Endodermal cell (in vitro differentiated cells): ENCODE data around the gene TEAD3. TPM values are rescaled to one million over a fixed set of nuclear protein-coding genes. Genes with fewer than 3 reads are reported as not detected.
A peak's percentile ranks its signal among the peaks of the same experiment; 100 is the strongest.

Experiments used
- DNase-seq: peaks from one replicate; pipeline ENCODE4 v3.0.0-alpha.2; 2017
- H3K27ac ChIP-seq: 2 replicates; pipeline ENCODE4 v1.5.1; 2013; ENCODE audit warnings: mild to moderate bottlenecking, low read depth, low read length, moderate library complexity
- H3K27me3 ChIP-seq: 2 replicates; pipeline ENCODE4 v1.6.1; 2013; ENCODE audit warnings: mild to moderate bottlenecking, low read length, moderate library complexity; ENCODE audit not compliant: insufficient read depth, control insufficient read depth, poor library complexity, severe bottlenecking
- H3K36me3 ChIP-seq: 2 replicates; pipeline ENCODE4 v1.7.0; 2013; ENCODE audit warnings: mild to moderate bottlenecking, low read length, moderate library complexity; ENCODE audit not compliant: control insufficient read depth, insufficient read depth
- H3K4me1 ChIP-seq: one replicate; pipeline ENCODE4 v1.7.0; 2013; ENCODE audit warnings: low read length; ENCODE audit not compliant: control insufficient read depth, insufficient read depth
- H3K4me3 ChIP-seq: 2 replicates; pipeline ENCODE4 v1.5.1; 2013; ENCODE audit warnings: mild to moderate bottlenecking, low read length, moderate library complexity
- H3K9ac ChIP-seq: 2 replicates; pipeline ENCODE4 v1.6.1; 2013; ENCODE audit warnings: mild to moderate bottlenecking, low read length, moderate library complexity; ENCODE audit not compliant: poor library complexity, severe bottlenecking; ENCODE audit errors: extremely low read depth
- H3K9me3 ChIP-seq: 2 replicates; pipeline ENCODE4 v1.6.1; 2013; ENCODE audit warnings: mild to moderate bottlenecking, low read length, moderate library complexity; ENCODE audit not compliant: control insufficient read depth
- H3K27ac Mint-ChIP-seq: 2 replicates; pipeline ENCODE4 v1.8.0; 2020; ENCODE audit warnings: mixed read lengths
- H3K27me3 Mint-ChIP-seq: 2 replicates; pipeline ENCODE4 v1.8.0; 2021; ENCODE audit warnings: mild to moderate bottlenecking, mixed read lengths; ENCODE audit not compliant: insufficient read depth
- H3K36me3 Mint-ChIP-seq: 2 replicates; pipeline ENCODE4 v1.8.0; 2020; ENCODE audit warnings: low read depth, mixed read lengths
- H3K4me1 Mint-ChIP-seq: 2 replicates; pipeline ENCODE4 v1.8.0; 2020; ENCODE audit warnings: mixed read lengths
- H3K4me3 Mint-ChIP-seq: 2 replicates; pipeline ENCODE4 v1.8.0; 2020; ENCODE audit warnings: mild to moderate bottlenecking, moderate library complexity, mixed read lengths
- H3K9me3 Mint-ChIP-seq: 2 replicates; pipeline ENCODE4 v1.8.0; 2020; ENCODE audit warnings: mild to moderate bottlenecking, mixed read lengths
- WGBS, 2 experiments: methylation state at CpG; one replicate each; pipeline versions ENCODE4 v1.1.5 to v1.1.7; 2013; ENCODE audit warnings: missing lambda C conversion rate in 2 of 2, mixed read lengths in 1 of 2; ENCODE audit not compliant: insufficient coverage in 1 of 2, insufficient read length in 1 of 2; 5-methylcytosine and 5-hydroxymethylcytosine counted together
- total RNA-seq, 2 donors: library from RNA; stranded (reverse); fragmentation: NEBNext Ultra II Directional in 1 of 2; extraction: Animal tissue kit (Norgen Biotek cat#: 25700) in 1 of 2; gene quantifications; 2 replicates in 1 of 2; 3 replicates in 1 of 2; pipeline ENCODE4 v1.2.1, GENCODE V29; 2021
- TF ChIP-seq, protein P1 (sequence below): fragments of 200-600 bp; sonication (generic); conservative IDR thresholded peaks from 2 replicates; pipeline ENCODE4 v1.5.0; 2021; ENCODE audit warnings: antibody characterized with exemption, mild to moderate bottlenecking

Gene TEAD3
- total RNA-seq, 2 donors from 2014 or later: 22.7 to 29.2 TPM

DNA sequence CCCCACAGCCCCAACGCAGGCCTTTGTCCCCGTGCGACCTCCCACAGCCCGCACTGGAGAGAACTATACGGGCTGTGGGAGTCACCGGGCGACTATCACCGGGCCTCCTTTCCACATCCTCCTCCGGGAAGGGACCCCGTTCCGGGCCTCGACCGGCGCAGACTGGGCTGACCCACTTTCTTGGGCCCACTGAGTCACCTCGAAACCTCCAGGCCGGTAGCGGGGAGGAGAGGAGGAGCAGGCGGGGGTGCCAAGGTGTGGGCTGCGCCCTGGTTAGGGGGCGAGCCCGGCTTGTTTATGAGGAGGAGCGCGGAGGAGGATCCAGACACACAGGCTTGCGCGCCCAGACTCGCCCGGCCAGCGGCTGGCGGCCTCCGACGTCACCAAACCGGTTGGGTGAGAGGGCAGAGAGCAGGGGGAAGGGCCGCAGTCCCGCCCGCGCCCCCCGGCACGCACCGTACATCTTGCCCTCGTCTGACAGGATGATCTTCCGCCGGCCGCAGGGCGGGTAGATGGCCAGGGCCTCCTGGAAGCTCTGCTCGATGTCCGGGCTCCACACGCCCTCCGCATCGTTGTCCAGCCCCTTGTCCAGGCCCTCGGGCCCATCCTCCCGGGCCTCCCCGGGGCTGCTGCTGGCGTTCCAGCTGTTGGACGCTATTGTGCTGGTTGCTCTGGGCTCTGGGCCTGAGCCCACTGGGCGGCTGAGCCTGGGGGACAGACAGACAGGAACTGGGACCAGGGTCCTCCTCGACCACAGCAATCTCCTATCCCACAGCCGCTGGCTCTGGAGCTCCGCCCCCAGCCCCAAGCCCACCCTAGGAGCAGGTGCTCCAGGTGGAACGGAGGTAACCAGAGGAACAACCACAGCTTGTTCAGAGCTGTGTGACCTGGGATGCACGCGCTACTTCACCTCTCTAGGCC lies 10.6 kb downstream of the TEAD3 start:
- peaks cover 9% of the 10 kb centered on the region for H3K36me3 ChIP-seq
- peak overlapping the region; percentile 87 for H3K27ac Mint-ChIP-seq
- no peaks in the 10 kb centered on the region for H3K9me3 ChIP-seq
- peak overlapping the region; percentile 64 for H3K27ac ChIP-seq
- DNase-seq: peak; percentile 94
- no peaks in the 10 kb centered on the region for H3K9me3 Mint-ChIP-seq
- TF ChIP-seq, protein P1, sequence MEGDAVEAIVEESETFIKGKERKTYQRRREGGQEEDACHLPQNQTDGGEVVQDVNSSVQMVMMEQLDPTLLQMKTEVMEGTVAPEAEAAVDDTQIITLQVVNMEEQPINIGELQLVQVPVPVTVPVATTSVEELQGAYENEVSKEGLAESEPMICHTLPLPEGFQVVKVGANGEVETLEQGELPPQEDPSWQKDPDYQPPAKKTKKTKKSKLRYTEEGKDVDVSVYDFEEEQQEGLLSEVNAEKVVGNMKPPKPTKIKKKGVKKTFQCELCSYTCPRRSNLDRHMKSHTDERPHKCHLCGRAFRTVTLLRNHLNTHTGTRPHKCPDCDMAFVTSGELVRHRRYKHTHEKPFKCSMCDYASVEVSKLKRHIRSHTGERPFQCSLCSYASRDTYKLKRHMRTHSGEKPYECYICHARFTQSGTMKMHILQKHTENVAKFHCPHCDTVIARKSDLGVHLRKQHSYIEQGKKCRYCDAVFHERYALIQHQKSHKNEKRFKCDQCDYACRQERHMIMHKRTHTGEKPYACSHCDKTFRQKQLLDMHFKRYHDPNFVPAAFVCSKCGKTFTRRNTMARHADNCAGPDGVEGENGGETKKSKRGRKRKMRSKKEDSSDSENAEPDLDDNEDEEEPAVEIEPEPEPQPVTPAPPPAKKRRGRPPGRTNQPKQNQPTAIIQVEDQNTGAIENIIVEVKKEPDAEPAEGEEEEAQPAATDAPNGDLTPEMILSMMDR: no peak
- H3K36me3 Mint-ChIP-seq: peaks cover 12% of the 10 kb centered on the region
- H3K4me1 Mint-ChIP-seq: peaks cover 38% of the 10 kb centered on the region
- H3K27me3 ChIP-seq: no peaks in the 10 kb centered on the region
- peak overlapping the region; percentile 47 for H3K4me3 Mint-ChIP-seq
- peak overlapping the region; percentile 38 for H3K9ac ChIP-seq
- H3K27me3 Mint-ChIP-seq: no peaks in the 10 kb centered on the region
- H3K4me3 ChIP-seq: no peak overlapping the region
- WGBS, 2 experiments: 88 to 93% methylated on average over 34 to 61 of the region's 61 CpGs
- peaks cover 27% of the 10 kb centered on the region for H3K4me1 ChIP-seq

DNA sequence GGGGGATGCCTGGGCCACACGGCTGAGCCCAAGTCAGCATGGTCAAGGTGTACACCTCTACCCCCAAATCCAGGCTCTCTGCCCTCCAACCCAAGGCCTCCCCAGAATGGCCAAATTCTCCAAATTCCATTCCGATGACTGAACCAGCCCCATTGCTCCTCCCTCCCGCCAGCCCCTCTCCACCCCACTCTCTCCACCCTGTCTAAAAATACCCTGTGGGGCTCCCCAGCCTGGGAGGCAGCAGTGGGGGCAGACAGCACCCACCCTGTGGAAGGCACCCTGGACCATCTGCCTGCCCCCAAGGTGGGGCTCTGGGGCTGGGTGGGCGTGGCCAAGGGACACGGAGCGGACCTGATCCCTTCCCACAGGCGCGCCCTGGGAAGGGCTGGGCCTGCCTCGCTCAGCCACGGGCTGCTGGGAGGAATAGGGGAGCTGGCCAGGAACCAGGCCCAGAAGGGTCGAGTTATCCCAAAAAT lies 11.4 kb downstream of the TEAD3 start:
- H3K9me3 Mint-ChIP-seq: no peaks in the 10 kb centered on the region
- Histone ChIP-seq H3K9me3 (no peaks in the 10 kb centered on the region), H3K9ac (peak overlapping the region; percentile 38), H3K36me3 (peaks cover 9% of the 10 kb centered on the region), H3K4me1 (peaks cover 18% of the 10 kb centered on the region), H3K27me3 (no peaks in the 10 kb centered on the region), H3K27ac (peak overlapping the region; percentile 64), H3K4me3 (no peak overlapping the region)
- H3K36me3 Mint-ChIP-seq: peaks cover 15% of the 10 kb centered on the region
- WGBS, 2 experiments: 50 to 67% methylated on average over 7 to 11 of the region's 11 CpGs
- no peaks in the 10 kb centered on the region for H3K27me3 Mint-ChIP-seq
- peak overlapping the region; percentile 97 for H3K27ac Mint-ChIP-seq
- TF ChIP-seq, protein P1: no peak
- DNase-seq: peak; percentile 90
- peaks cover 31% of the 10 kb centered on the region for H3K4me1 Mint-ChIP-seq
- peak overlapping the region; percentile 47 for H3K4me3 Mint-ChIP-seq

DNA sequence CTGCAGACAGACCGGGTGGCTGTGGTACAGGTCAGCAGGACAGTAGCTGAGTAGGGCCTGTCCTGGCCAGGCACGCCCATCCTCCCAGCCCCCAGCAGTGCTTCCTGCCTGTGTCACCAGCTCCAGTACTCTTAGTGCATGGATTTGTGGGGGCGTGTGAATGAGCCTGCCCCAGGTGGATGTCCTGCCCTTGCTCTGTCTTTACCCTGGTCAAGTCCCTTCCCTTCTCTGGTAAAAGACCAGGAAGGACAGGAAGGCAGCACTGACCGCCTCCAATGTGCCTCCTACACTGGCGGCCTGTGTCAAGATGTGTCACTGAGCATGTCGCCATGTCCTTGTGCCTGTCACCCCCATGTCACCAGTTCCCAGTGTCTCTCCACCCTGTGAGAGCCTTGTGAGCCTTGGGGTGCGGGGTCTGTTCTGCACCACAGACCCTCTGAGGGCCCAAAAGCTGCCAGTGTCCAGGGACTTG lies 11.9 kb downstream of the TEAD3 start:
- Histone ChIP-seq H3K9me3 (no peaks in the 10 kb centered on the region), H3K36me3 (peaks cover 9% of the 10 kb centered on the region), H3K4me3 (no peak overlapping the region), H3K27me3 (no peaks in the 10 kb centered on the region), H3K9ac (peak overlapping the region; percentile 38), H3K27ac (peak overlapping the region; percentile 64), H3K4me1 (peaks cover 17% of the 10 kb centered on the region)
- H3K4me1 Mint-ChIP-seq: peaks cover 29% of the 10 kb centered on the region
- H3K9me3 Mint-ChIP-seq: no peaks in the 10 kb centered on the region
- H3K36me3 Mint-ChIP-seq: peaks cover 18% of the 10 kb centered on the region
- H3K27me3 Mint-ChIP-seq: no peaks in the 10 kb centered on the region
- H3K4me3 Mint-ChIP-seq: peak overlapping the region; percentile 47
- TF ChIP-seq, protein P1: no peak
- WGBS, 2 experiments: 89% methylated on average over 5 to 7 of the region's 7 CpGs
- DNase-seq: peak; percentile 75
- peak overlapping the region; percentile 97 for H3K27ac Mint-ChIP-seq
